PC-9 (cell line): ENCODE measurements around the gene MOGAT1. TPM values are rescaled to one million over a fixed set of nuclear protein-coding genes. Genes with fewer than 3 reads are reported as not detected.

Experiments used
- BruUV-seq: library from RNA; stranded (reverse); fragments of 400-500 nt; replicated peaks from 2 replicates; lab custom pipeline; 2021; lab: Mats Ljungman, UMichigan
- CTCF ChIA-PET: fragments of 300-600 bp; sonication (Branson Sonifier 250); formaldehyde crosslinking; loops from one replicate; lab custom pipeline; 2022; ENCODE audit warnings: antibody characterized with exemption; lab: Charles Lee
- POLR2A ChIA-PET: fragments of 300-600 bp; sonication (Branson Sonifier 250); formaldehyde crosslinking; loops from one replicate; lab custom pipeline; 2022; ENCODE audit warnings: antibody characterized with exemption; ENCODE audit not compliant: unreplicated experiment; lab: Charles Lee
- DNase-seq, 2 experiments: peaks; one replicate each; pipeline versions ENCODE4 v3.0.0 to v3.0.0-alpha.2; 2015 to 2022; ENCODE audit warnings: mixed read lengths in 1 of 2
- H2AFZ ChIP-seq: fragments of 200-600 bp; sonication (generic); 2 replicates; pipeline ENCODE4 v1.8.1; 2017; ENCODE audit warnings: antibody characterized with exemption
- H3F3A ChIP-seq: fragments of 200-600 bp; sonication (generic); 2 replicates; pipeline ENCODE4 v1.8.1; 2017; ENCODE audit warnings: antibody characterized with exemption, mild to moderate bottlenecking, low read depth; ENCODE audit not compliant: insufficient read depth
- H3K27ac ChIP-seq: fragments of 200-600 bp; sonication (generic); 2 replicates; pipeline ENCODE4 v1.6.1; 2016; ENCODE audit warnings: mixed run types
- H3K27me3 ChIP-seq: fragments of 200-600 bp; sonication (generic); 2 replicates; pipeline ENCODE4 v1.6.1; 2016; ENCODE audit warnings: low read depth, mixed run types; ENCODE audit not compliant: insufficient read depth
- H3K36me3 ChIP-seq: fragments of 200-600 bp; sonication (generic); 2 replicates; pipeline ENCODE4 v1.6.1; 2016; ENCODE audit warnings: low read depth, mixed run types
- H3K4me1 ChIP-seq: fragments of 200-600 bp; sonication (generic); replicated peaks from 2 replicates; pipeline ENCODE4 v1.6.1; 2016; ENCODE audit warnings: mixed run types; ENCODE audit not compliant: insufficient read depth
- H3K4me2 ChIP-seq: fragments of 200-600 bp; sonication (generic); 2 replicates; pipeline ENCODE4 v1.6.1; 2017; ENCODE audit warnings: mixed run types
- H3K4me3 ChIP-seq: fragments of 200-600 bp; sonication (generic); 2 replicates; pipeline ENCODE4 v1.6.1; 2016; ENCODE audit warnings: mixed run types
- H3K79me2 ChIP-seq: fragments of 200-600 bp; sonication (generic); 2 replicates; pipeline ENCODE4 v1.6.1; 2017; ENCODE audit warnings: low read depth, mixed run types
- H3K9me2 ChIP-seq: fragments of 200-600 bp; sonication (generic); 2 replicates; pipeline ENCODE4 v1.8.1; 2017; ENCODE audit warnings: mild to moderate bottlenecking; ENCODE audit not compliant: insufficient read depth
- H3K9me3 ChIP-seq: fragments of 200-600 bp; sonication (generic); 2 replicates; pipeline ENCODE4 v1.8.1; 2016; ENCODE audit warnings: low read depth; ENCODE audit not compliant: insufficient read depth
- H4K20me1 ChIP-seq: fragments of 200-600 bp; sonication (generic); 2 replicates; pipeline ENCODE4 v1.8.1; 2017; ENCODE audit not compliant: insufficient read depth
- CTCF ChIP-seq: fragments of 200-600 bp; sonication (generic); conservative IDR thresholded peaks from 2 replicates; pipeline ENCODE4 v1.6.1; 2017; ENCODE audit warnings: mixed run types, antibody characterized with exemption, mild to moderate bottlenecking, moderate library complexity
- EZH2 ChIP-seq: fragments of 200-600 bp; sonication (generic); IDR thresholded peaks from 2 replicates; pipeline ENCODE4 v1.8.0; 2017; ENCODE audit warnings: antibody characterized with exemption, low read depth
- intact Hi-C: fragments of 100-400 bp; cut with micrococcal nuclease; formaldehyde crosslinking; loops from one replicate; pipeline ENCODE4 v1.10.0; 2022; ENCODE audit not compliant: unreplicated experiment
- total RNA-seq: library from RNA; stranded (reverse); gene quantifications from 2 replicates; pipeline ENCODE4 v1.2.3, GENCODE V29; 2021

Gene MOGAT1
- total RNA-seq, 1 experiment from 2014 or later, result 0.35 TPM

GRCh38 chr2:222669353-222669752 is 2.1 kb upstream of the MOGAT1 start:
- ChIA-PET CTCF (interaction anchor here (0.6 kb wide), 1 partner anchor 39 kb away, joined by 3 read pairs; no protein-coding TSS in a partner anchor), POLR2A (no interaction called here)
- Histone ChIP-seq H2AFZ (no peak overlapping the region), H3K79me2 (no peaks in the 10 kb centered on the region), H3K27ac (no peak overlapping the region), H3K9me3 (no peaks in the 10 kb centered on the region), H3K9me2 (no peaks in the 10 kb centered on the region), H3K36me3 (no peaks in the 10 kb centered on the region), H3K27me3 (no peaks in the 10 kb centered on the region), H3F3A (peaks cover 9% of the 10 kb centered on the region; the same call in 1 of the 2 replicates), H3K4me2 (no peak overlapping the region; the same call in 1 of the 2 replicates), H3K4me1 (peaks cover 32% of the 10 kb centered on the region), H3K4me3 (no peak overlapping the region), H4K20me1 (no peaks in the 10 kb centered on the region)
- DNase-seq, result peak in 1 of 2 experiments; percentile 63
- intact Hi-C loops, result no loop called here
- BruUV-seq, result no TSS peak
- no peak for TF ChIP-seq CTCF
- TF ChIP-seq EZH2, result no peak

- TF ChIP-seq CTCF, result no peak
- TF ChIP-seq EZH2, result no peak
- Histone ChIP-seq H3K79me2 (no peaks in the 10 kb centered on the region), H3K9me2 (no peaks in the 10 kb centered on the region), H3K4me2 (no peak overlapping the region), H3K4me3 (no peak overlapping the region), H3K36me3 (no peaks in the 10 kb centered on the region), H4K20me1 (no peaks in the 10 kb centered on the region), H3K9me3 (no peaks in the 10 kb centered on the region), H3K27ac (no peak overlapping the region), H2AFZ (no peak overlapping the region), H3K4me1 (peaks cover 32% of the 10 kb centered on the region), H3K27me3 (no peaks in the 10 kb centered on the region), H3F3A (peaks cover 9% of the 10 kb centered on the region; the same call in 1 of the 2 replicates)
- intact Hi-C loops, result no loop called here
- ChIA-PET POLR2A (interaction anchor here (0.6 kb wide), 1 partner anchor 1850 kb away, joined by 5 read pairs; no protein-coding TSS in a partner anchor), CTCF (interaction anchor here (0.6 to 0.7 kb wide), 3 partner anchors 872 to 1271 kb away, joined by 3 to 6 read pairs (median 4); no protein-coding TSS in a partner anchor)
- no TSS peak for BruUV-seq
- DNase-seq, result no peak
Measured at GRCh38 chr2:222670191-222671038, 1.0 kb upstream of the MOGAT1 start.

- peak overlapping the region; percentile 38; the same call in 1 of the 2 replicates for H3K4me3 ChIP-seq
- peak overlapping the region; percentile 67 for H3K4me2 ChIP-seq
- ChIA-PET POLR2A (interaction anchor here (0.7 kb wide), 1 partner anchor 647 kb away, joined by 5 read pairs; no protein-coding TSS in a partner anchor), CTCF (no interaction called here)
- no peaks in the 10 kb centered on the region for H3K27me3 ChIP-seq
- H3K9me2 ChIP-seq, result no peaks in the 10 kb centered on the region
- H3K36me3 ChIP-seq, result no peaks in the 10 kb centered on the region
- H3K79me2 ChIP-seq, result no peaks in the 10 kb centered on the region
- intact Hi-C loops, result no loop called here
- no peak for DNase-seq
- no TSS peak for BruUV-seq
- TF ChIP-seq EZH2 (no peak), CTCF (no peak)
- no peaks in the 10 kb centered on the region for H4K20me1 ChIP-seq
- H3K9me3 ChIP-seq, result no peaks in the 10 kb centered on the region
- peaks cover 9% of the 10 kb centered on the region; the same call in 1 of the 2 replicates for H3F3A ChIP-seq
- peak overlapping the region; percentile 42 for H2AFZ ChIP-seq
- no peak overlapping the region for H3K27ac ChIP-seq
- H3K4me1 ChIP-seq, result peaks cover 32% of the 10 kb centered on the region
Measured at GRCh38 chr2:222672068-222672401, 577 bp downstream of the MOGAT1 start.
